ENCODE results near the gene TACR1. TPM values are rescaled to one million over a fixed set of nuclear protein-coding genes. Genes with fewer than 3 reads are reported as not detected.

TACR1 gene
- total and polyA plus RNA-seq, 2 of the 8 experiments (the other 6 are each of a cell fraction or from before 2014, with no cell fraction given), result 0.09 to 0.37 TPM

GRCh38 chr2:75208738-75209137, 9.4 kb upstream of the TACR1 start:
- Histone ChIP-seq H3K9me3 (ENCODE audit: insufficient read depth in 2 of 2, low read depth in 1 of 2, low read length in 1 of 2) (no peaks in the 10 kb centered on the region), H3K23me2 (ENCODE audit: low read depth, low read length) (no peaks in the 10 kb centered on the region), H2AFZ (ENCODE audit: low read length) (no peak overlapping the region; the same call in 1 of the 2 replicates), H2BK20ac (ENCODE audit: low read length) (no peak overlapping the region), H4K91ac (replicated peaks; ENCODE audit: insufficient read length, low read length) (no peak overlapping the region), H3K4me1 (replicated peaks in 1 of 4; ENCODE audit: control insufficient read depth in 3 of 4, insufficient read depth in 4 of 4, low read length in 3 of 4) (peaks cover 0 to 5% (median 0%) of the 10 kb centered on the region in 4 experiments; a peak in 2 of 7 replicates), H3K27me3 (replicated peaks in 1 of 4; ENCODE audit: control insufficient read depth in 3 of 4, extremely low read depth in 1 of 4, insufficient read depth in 3 of 4, low read length in 3 of 4) (no peaks in the 10 kb centered on the region), H2BK5ac (ENCODE audit: low read depth, low read length) (no peak overlapping the region), H3K27ac (ENCODE audit: low read depth, low read length) (no peak overlapping the region), H4K8ac (ENCODE audit: extremely low read depth, insufficient read depth, low read length) (no peak overlapping the region), H4K5ac (ENCODE audit: insufficient read length, low read depth, low read length) (no peak overlapping the region), H3K18ac (ENCODE audit: extremely low read depth, low read length) (no peak overlapping the region), H4K20me1 (replicated peaks in 1 of 2; ENCODE audit: control insufficient read depth in 1 of 2, insufficient read depth in 2 of 2, low read length in 2 of 2) (no peaks in the 10 kb centered on the region), H3K36me3 (ENCODE audit: control insufficient read depth in 2 of 4, insufficient read depth in 4 of 4, low read length in 3 of 4) (no peaks in the 10 kb centered on the region), H3K4me3 (ENCODE audit: extremely low read depth in 1 of 4, insufficient read depth in 2 of 4, low read depth in 3 of 4, low read length in 4 of 4) (no peak overlapping the region), H3K9ac (replicated peaks in 1 of 4; ENCODE audit: extremely low read depth in 1 of 4, low read depth in 3 of 4, low read length in 3 of 4) (no peak overlapping the region), H3K56ac (replicated peaks; ENCODE audit: insufficient read length, low read depth, low read length) (no peak overlapping the region), H3K4ac (replicated peaks; ENCODE audit: insufficient read length, low read depth, low read length) (no peak overlapping the region), H3K14ac (ENCODE audit: insufficient read length) (no peak overlapping the region), H3K23ac (ENCODE audit: insufficient read length) (no peak overlapping the region), H3K79me2 (ENCODE audit: control insufficient read depth in 1 of 2, insufficient read depth in 2 of 2, low read length in 2 of 2) (no peaks in the 10 kb centered on the region), H3K79me1 (ENCODE audit: low read depth, low read length) (no peaks in the 10 kb centered on the region), H2AK5ac (ENCODE audit: low read depth, low read length) (no peak overlapping the region), H2BK15ac (ENCODE audit: low read length) (no peak overlapping the region), H3K4me2 (ENCODE audit: insufficient read depth in 1 of 2, low read depth in 2 of 2, low read length in 2 of 2) (no peak overlapping the region), H2BK12ac (ENCODE audit: low read depth, low read length) (no peak overlapping the region), H2BK120ac (replicated peaks; ENCODE audit: low read depth, low read length) (no peak overlapping the region)
- DNase-seq (ENCODE audit: low read depth in 1 of 2, low spot score in 2 of 2) (no peak), FAIRE-seq (no peak)
- POLR2A ChIA-PET (ENCODE audit: partially characterized antibody), result no interaction called here
- 69% methylated on average over 6 of the region's 6 CpGs; no CpG with 5 or more reads in 1 of the 2 experiments for WGBS, 2 experiments (ENCODE audit: extremely low coverage in 1 of 2, insufficient coverage in 1 of 2, insufficient read length in 1 of 2, insufficient replicate concordance in 2 of 2, low coverage in 1 of 2, low lambda C conversion rate in 2 of 2, missing lambda C conversion rate in 1 of 2)
- CTCF ChIA-PET (ENCODE audit: partially characterized antibody), result interaction anchor here (0.6 kb wide), 1 partner anchor 78 kb away, joined by 4 read pairs; no protein-coding TSS in a partner anchor
- no peak for TF ChIP-seq CEBPB (IDR thresholded peaks at IDR 0.05; ENCODE audit: low read depth, low read length)
- no peak for TF ChIP-seq SIN3A (conservative IDR thresholded peaks at IDR 0.05 in 1 of 2, IDR thresholded peaks at IDR 0.05 in 1 of 2; ENCODE audit: low read depth in 1 of 2, low read length in 2 of 2)
- TF ChIP-seq FOSL1 (IDR thresholded peaks at IDR 0.05; ENCODE audit: insufficient read depth, low read depth, low read length), result no peak
- TF ChIP-seq KDM4A (IDR thresholded peaks at IDR 0.05; ENCODE audit: low read depth, low read length, severe bottlenecking), result no peak
- TF ChIP-seq CTBP2 (IDR thresholded peaks at IDR 0.05; ENCODE audit: borderline replicate concordance, insufficient read depth, insufficient read length, low read length), result no peak
- no peak for TF ChIP-seq TAF1 (IDR thresholded peaks at IDR 0.05; ENCODE audit: low read depth, low read length)
- TF ChIP-seq JUN (IDR thresholded peaks at IDR 0.05; ENCODE audit: low read depth, low read length), result no peak
- TF ChIP-seq SP2 (IDR thresholded peaks at IDR 0.05; ENCODE audit: low read length), result no peak
- no peak for TF ChIP-seq TBP (IDR thresholded peaks at IDR 0.05; ENCODE audit: low read depth, low read length)
- no peak for TF ChIP-seq HDAC2 (IDR thresholded peaks at IDR 0.05; ENCODE audit: borderline replicate concordance in 1 of 2, low read depth in 2 of 2, low read length in 2 of 2)
- TF ChIP-seq SRF (IDR thresholded peaks at IDR 0.05; ENCODE audit: low read depth, low read length), result no peak
- no peak for TF ChIP-seq MAFK (IDR thresholded peaks at IDR 0.05; ENCODE audit: low read depth, low read length)
- no peak for TF ChIP-seq SP1 (IDR thresholded peaks at IDR 0.05; ENCODE audit: low read depth, low read length)

Data from H1 (cell line).